HCT116 (cell line): ENCODE results near the gene CHST11. TPM values are rescaled to one million over a fixed set of nuclear protein-coding genes. Genes with fewer than 3 reads are reported as not detected.

Source experiments
- ATAC-seq: fragments of 200-7000 bp; cut with Tn5 transposase; 2 replicates; pipeline ENCODE4 v1.9.1; 2020; ENCODE audit warnings: mild to moderate bottlenecking, moderate library complexity
- BruUV-seq: library from RNA; stranded (reverse); fragments of 400-500 nt; replicated peaks from 2 replicates; lab custom pipeline; 2021; lab: Mats Ljungman, UMichigan
- CTCF ChIA-PET: fragments of 300-600 bp; sonication (Branson Sonifier 250); formaldehyde crosslinking; loops from one replicate; lab custom pipeline; 2021; ENCODE audit warnings: antibody characterized with exemption; lab: Charles Lee
- POLR2A ChIA-PET: fragments of 300-600, 350-600 bp; sonication (Branson Sonifier 250); formaldehyde crosslinking; loops from one replicate; lab custom pipeline; 2021; ENCODE audit warnings: antibody characterized with exemption; lab: Charles Lee
- RAD21 ChIA-PET, 2 experiments: fragments of 300-600 bp; sonication (Branson Sonifier 250); formaldehyde crosslinking; loops; one replicate each; lab custom pipeline; 2023; ENCODE audit warnings: low total read pairs in 2 of 2; ENCODE audit not compliant: uncharacterized antibody in 2 of 2, unreplicated experiment in 2 of 2, low non-redundant PET in 1 of 2; lab: Charles Lee
- DNase-seq: peaks from one replicate; pipeline ENCODE4 v3.0.0-alpha.2; 2010; ENCODE audit warnings: low read depth, low spot score
- H2AFZ ChIP-seq: fragments of 200-600 bp; shearing (Covaris generic), sonication (generic); 2 replicates; pipeline ENCODE4 v1.6.1; 2017; ENCODE audit warnings: low read depth, mixed run types, mixed read lengths, antibody characterized with exemption, low read length; ENCODE audit not compliant: poor library complexity, severe bottlenecking
- H3K27ac ChIP-seq: 2 replicates; pipeline ENCODE4 v1.5.1; 2012; ENCODE audit warnings: low read depth, low read length
- H3K27me3 ChIP-seq: fragments of 200-600 bp; sonication (generic); 2 replicates; pipeline ENCODE4 v1.6.1; 2016; ENCODE audit warnings: mixed run types, low read length, mixed read lengths; ENCODE audit not compliant: insufficient read depth
- H3K36me3 ChIP-seq, 2 experiments: fragments of 200-500 bp in 1 of 2; fragments of 200-600 bp in 1 of 2; sonication (Bioruptor generic) in 1 of 2; sonication (generic) in 1 of 2; 2 replicates each; pipeline versions ENCODE4 v1.5.1 to v1.6.1; 2014 to 2016; ENCODE audit warnings: low read length in 2 of 2, inconsistent platforms in 1 of 2, mixed read lengths in 1 of 2, mixed run types in 1 of 2; ENCODE audit not compliant: insufficient read depth in 2 of 2, control insufficient read depth in 1 of 2
- H3K4me1 ChIP-seq, 2 experiments: fragments of 200-600 bp in 1 of 2; sonication (generic) in 1 of 2; 2 replicates each; pipeline versions ENCODE4 v1.5.1 to v1.6.1; 2012 to 2017; ENCODE audit warnings: low read length in 2 of 2, inconsistent platforms in 1 of 2, mild to moderate bottlenecking in 1 of 2, mixed read lengths in 1 of 2, mixed run types in 1 of 2, moderate library complexity in 1 of 2; ENCODE audit not compliant: insufficient read depth in 2 of 2, control insufficient read depth in 1 of 2
- H3K4me2 ChIP-seq: fragments of 200-600 bp; sonication (generic); 2 replicates; pipeline ENCODE4 v1.6.1; 2017; ENCODE audit warnings: mixed run types, low read length, mixed read lengths
- H3K4me3 ChIP-seq, 2 experiments: fragments of 200-600 bp in 1 of 2; sonication (generic) in 1 of 2; replicated peaks in 1 of 2; 2 replicates each; pipeline ENCODE4 v1.5.1; 2011 to 2016; ENCODE audit warnings: low read length in 2 of 2, control low read depth in 1 of 2, low read depth in 1 of 2, mild to moderate bottlenecking in 1 of 2, mixed read lengths in 1 of 2, mixed run types in 1 of 2
- H3K79me2 ChIP-seq: fragments of 200-600 bp; sonication (generic); 2 replicates; pipeline ENCODE4 v1.6.1; 2017; ENCODE audit warnings: mild to moderate bottlenecking, mixed run types, low read length, moderate library complexity, mixed read lengths; ENCODE audit not compliant: insufficient read depth
- H3K9ac ChIP-seq: fragments of 200-600 bp; sonication (generic); 2 replicates; pipeline ENCODE4 v1.6.1; 2016; ENCODE audit warnings: low read length, mixed read lengths
- H3K9me2 ChIP-seq: fragments of 200-600 bp; sonication (generic), shearing (Covaris generic); 2 replicates; pipeline ENCODE4 v1.6.1; 2017; ENCODE audit warnings: mixed run types, mild to moderate bottlenecking, moderate library complexity; ENCODE audit not compliant: insufficient read depth
- H3K9me3 ChIP-seq, 2 experiments: fragments of 200-500 bp in 1 of 2; fragments of 200-600 bp in 1 of 2; sonication (Bioruptor generic) in 1 of 2; sonication (generic) in 1 of 2; 2 replicates each; pipeline ENCODE4 v1.6.1; 2014 to 2017; ENCODE audit warnings: low read length in 2 of 2, mixed read lengths in 2 of 2, inconsistent platforms in 1 of 2, low read depth in 1 of 2, mild to moderate bottlenecking in 1 of 2, mixed run types in 1 of 2, moderate library complexity in 1 of 2; ENCODE audit not compliant: control insufficient read depth in 1 of 2, insufficient read depth in 1 of 2
- H4K20me1 ChIP-seq: fragments of 200-600 bp; sonication (generic), shearing (Covaris generic); 2 replicates; pipeline ENCODE4 v1.6.1; 2017; ENCODE audit warnings: mixed run types, mild to moderate bottlenecking, moderate library complexity; ENCODE audit not compliant: insufficient read depth
- ELF1 ChIP-seq: IDR thresholded peaks from 2 replicates; pipeline ENCODE4 v1.6.1; 2012; ENCODE audit warnings: low read depth, borderline replicate concordance
- EZH2phosphoT487 ChIP-seq: fragments of 200-600 bp; IDR thresholded peaks from 2 replicates; pipeline ENCODE4 v1.6.1; 2018; ENCODE audit warnings: antibody characterized with exemption, borderline replicate concordance
- FOSL1 ChIP-seq: IDR thresholded peaks from 2 replicates; pipeline ENCODE4 v1.6.1; 2012; ENCODE audit warnings: low read depth
- SIN3A ChIP-seq: IDR thresholded peaks from 2 replicates; pipeline ENCODE4 v1.6.1; 2012; ENCODE audit warnings: low read depth
- intact Hi-C: fragments of 100-400 bp; cut with micrococcal nuclease; formaldehyde crosslinking; loops from 2 replicates; pipeline ENCODE4 v1.10.0; 2022
- total RNA-seq: library from RNA; stranded (reverse); gene quantifications from one replicate; pipeline ENCODE4 v1.2.1, GENCODE V29; 2021; ENCODE audit not compliant: unreplicated experiment
- TF ChIP-seq, protein P1 (sequence below): IDR thresholded peaks from 2 replicates; pipeline ENCODE4 v1.6.1; 2011; ENCODE audit warnings: mild to moderate bottlenecking, low read length, moderate library complexity; ENCODE audit not compliant: insufficient replicate concordance; ENCODE audit errors: extremely low read depth
- TF ChIP-seq, protein P2 (sequence below): IDR thresholded peaks from 2 replicates; pipeline ENCODE4 v1.6.1; 2012
- TF ChIP-seq, protein P3 (sequence below): IDR thresholded peaks from 2 replicates; pipeline ENCODE4 v1.6.1; 2012; ENCODE audit warnings: low read depth

CHST11 gene
- total RNA-seq, 1 experiment from 2014 or later = 10.1 TPM

DNA sequence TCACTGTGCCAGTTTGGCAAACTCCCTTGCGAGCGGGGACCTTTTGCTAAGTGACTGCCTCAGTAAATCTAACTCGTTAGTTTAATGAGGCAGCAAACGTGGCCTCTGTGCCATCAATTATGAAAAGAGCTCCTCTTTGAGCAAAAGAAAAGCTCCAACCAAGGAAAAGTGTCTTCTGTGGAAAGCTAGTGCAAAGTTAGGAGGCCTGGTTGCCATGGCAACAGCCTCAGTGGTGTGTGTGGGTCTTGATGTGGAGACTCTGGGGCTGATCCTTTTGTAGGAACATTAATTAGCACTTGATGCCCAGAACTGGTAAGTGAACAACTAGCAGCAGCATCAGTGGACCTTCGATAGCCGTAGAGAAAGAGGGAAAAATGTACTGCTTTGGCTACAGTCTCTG, 145.7 kb downstream of the CHST11 start (continued):
- TF ChIP-seq EZH2phosphoT487 = no peak
- no peak for TF ChIP-seq SIN3A
- TF ChIP-seq, protein P1, sequence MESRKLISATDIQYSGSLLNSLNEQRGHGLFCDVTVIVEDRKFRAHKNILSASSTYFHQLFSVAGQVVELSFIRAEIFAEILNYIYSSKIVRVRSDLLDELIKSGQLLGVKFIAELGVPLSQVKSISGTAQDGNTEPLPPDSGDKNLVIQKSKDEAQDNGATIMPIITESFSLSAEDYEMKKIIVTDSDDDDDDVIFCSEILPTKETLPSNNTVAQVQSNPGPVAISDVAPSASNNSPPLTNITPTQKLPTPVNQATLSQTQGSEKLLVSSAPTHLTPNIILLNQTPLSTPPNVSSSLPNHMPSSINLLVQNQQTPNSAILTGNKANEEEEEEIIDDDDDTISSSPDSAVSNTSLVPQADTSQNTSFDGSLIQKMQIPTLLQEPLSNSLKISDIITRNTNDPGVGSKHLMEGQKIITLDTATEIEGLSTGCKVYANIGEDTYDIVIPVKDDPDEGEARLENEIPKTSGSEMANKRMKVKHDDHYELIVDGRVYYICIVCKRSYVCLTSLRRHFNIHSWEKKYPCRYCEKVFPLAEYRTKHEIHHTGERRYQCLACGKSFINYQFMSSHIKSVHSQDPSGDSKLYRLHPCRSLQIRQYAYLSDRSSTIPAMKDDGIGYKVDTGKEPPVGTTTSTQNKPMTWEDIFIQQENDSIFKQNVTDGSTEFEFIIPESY = no peak
- TF ChIP-seq ELF1 = no peak
- TF ChIP-seq, protein P2, sequence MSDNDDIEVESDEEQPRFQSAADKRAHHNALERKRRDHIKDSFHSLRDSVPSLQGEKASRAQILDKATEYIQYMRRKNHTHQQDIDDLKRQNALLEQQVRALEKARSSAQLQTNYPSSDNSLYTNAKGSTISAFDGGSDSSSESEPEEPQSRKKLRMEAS = no peak
- TF ChIP-seq, all 23 proteins: peak for 0

DNA sequence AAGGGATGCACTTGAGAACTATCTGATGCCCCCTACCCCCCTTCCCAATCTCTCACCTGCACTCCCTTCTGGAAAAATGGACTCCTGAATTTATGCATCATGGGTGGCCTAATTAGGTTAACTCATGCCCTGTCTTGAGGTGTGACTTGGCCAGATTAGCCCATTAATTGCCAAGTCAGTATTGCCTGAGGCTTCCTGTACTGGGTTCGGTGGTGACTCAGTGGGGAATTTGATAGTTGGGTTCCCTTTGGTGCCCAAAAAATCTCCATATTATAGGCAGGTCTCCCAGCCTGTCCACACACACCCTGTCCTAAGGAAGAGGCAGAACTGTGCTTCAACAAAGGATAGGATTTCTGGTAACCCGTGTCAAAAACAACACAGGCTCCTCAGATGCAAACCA, 146.1 kb downstream of the CHST11 start:
- TF ChIP-seq, protein P3, sequence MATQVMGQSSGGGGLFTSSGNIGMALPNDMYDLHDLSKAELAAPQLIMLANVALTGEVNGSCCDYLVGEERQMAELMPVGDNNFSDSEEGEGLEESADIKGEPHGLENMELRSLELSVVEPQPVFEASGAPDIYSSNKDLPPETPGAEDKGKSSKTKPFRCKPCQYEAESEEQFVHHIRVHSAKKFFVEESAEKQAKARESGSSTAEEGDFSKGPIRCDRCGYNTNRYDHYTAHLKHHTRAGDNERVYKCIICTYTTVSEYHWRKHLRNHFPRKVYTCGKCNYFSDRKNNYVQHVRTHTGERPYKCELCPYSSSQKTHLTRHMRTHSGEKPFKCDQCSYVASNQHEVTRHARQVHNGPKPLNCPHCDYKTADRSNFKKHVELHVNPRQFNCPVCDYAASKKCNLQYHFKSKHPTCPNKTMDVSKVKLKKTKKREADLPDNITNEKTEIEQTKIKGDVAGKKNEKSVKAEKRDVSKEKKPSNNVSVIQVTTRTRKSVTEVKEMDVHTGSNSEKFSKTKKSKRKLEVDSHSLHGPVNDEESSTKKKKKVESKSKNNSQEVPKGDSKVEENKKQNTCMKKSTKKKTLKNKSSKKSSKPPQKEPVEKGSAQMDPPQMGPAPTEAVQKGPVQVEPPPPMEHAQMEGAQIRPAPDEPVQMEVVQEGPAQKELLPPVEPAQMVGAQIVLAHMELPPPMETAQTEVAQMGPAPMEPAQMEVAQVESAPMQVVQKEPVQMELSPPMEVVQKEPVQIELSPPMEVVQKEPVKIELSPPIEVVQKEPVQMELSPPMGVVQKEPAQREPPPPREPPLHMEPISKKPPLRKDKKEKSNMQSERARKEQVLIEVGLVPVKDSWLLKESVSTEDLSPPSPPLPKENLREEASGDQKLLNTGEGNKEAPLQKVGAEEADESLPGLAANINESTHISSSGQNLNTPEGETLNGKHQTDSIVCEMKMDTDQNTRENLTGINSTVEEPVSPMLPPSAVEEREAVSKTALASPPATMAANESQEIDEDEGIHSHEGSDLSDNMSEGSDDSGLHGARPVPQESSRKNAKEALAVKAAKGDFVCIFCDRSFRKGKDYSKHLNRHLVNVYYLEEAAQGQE = no peak
- no peak for TF ChIP-seq FOSL1
- no peaks in the 10 kb centered on the region for H3K36me3 ChIP-seq
- ChIA-PET RAD21 (no interaction called here), POLR2A (interaction anchor here (1.6 kb wide), 1 partner anchor 9 kb away, joined by 3 read pairs; no protein-coding TSS in a partner anchor), CTCF (interaction anchor here (1.7 kb wide), 1 partner anchor 221 kb away, joined by 3 read pairs; no protein-coding TSS in a partner anchor)
- H3K4me1 ChIP-seq = peaks cover 43 to 68% of the 10 kb centered on the region in 2 experiments
- intact Hi-C loops = loop anchor here (10.0 kb wide), 1 partner anchor 218 kb away; no protein-coding TSS in a partner anchor
- H3K4me3 ChIP-seq = peak overlapping the region in 1 of 2 experiments; percentile 49; a peak in 1 of 4 replicates
- peak overlapping the region; percentile 46; the same call in 1 of the 2 replicates for H3K9ac ChIP-seq
- DNase-seq (no peak), ATAC-seq (peak; percentile 10; the same call in 1 of the 2 replicates)
- H3K27ac ChIP-seq = peak overlapping the region; percentile 78
- no peaks in the 10 kb centered on the region for H4K20me1 ChIP-seq
- H3K9me3 ChIP-seq = no peaks in the 10 kb centered on the region
- H3K79me2 ChIP-seq = no peaks in the 10 kb centered on the region
- H3K9me2 ChIP-seq = no peaks in the 10 kb centered on the region
- no TSS peak for BruUV-seq
- no peaks in the 10 kb centered on the region for H3K27me3 ChIP-seq
- no peak overlapping the region for H2AFZ ChIP-seq
- H3K4me2 ChIP-seq = peak overlapping the region; percentile 79
